GM18499 (cell line): Measurements from ENCODE around the gene ACTR2.

ENCODE experiments used
- ATAC-seq: cut with Tn5 transposase; IDR thresholded peaks from one replicate; pipeline ENCODE4 v1.9.1; 2021; ENCODE audit warnings: moderate number of reproducible peaks; ENCODE audit not compliant: insufficient read depth, unreplicated experiment

Gene ACTR2

DNA sequence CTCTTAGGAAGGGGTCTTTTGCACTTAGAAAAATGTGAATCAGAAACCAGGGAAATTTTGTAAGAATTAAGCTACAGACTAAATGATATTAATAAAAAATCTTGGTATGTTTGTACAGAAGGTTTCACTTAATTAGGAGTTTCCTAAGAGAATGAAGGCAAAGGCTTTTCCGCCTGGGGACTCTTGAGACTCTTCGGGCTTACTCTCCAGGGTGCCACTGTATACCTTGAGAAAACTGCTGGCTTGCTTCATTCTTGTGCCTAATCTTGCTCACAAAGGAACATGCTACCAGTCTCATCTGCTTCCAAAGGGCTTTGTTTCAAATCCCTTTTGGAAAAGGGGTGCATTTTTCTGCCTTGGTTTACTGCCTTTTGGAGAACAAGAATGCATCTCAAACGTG lies 49.5 kb downstream of the ACTR2 start:
- no peak for ATAC-seq

DNA sequence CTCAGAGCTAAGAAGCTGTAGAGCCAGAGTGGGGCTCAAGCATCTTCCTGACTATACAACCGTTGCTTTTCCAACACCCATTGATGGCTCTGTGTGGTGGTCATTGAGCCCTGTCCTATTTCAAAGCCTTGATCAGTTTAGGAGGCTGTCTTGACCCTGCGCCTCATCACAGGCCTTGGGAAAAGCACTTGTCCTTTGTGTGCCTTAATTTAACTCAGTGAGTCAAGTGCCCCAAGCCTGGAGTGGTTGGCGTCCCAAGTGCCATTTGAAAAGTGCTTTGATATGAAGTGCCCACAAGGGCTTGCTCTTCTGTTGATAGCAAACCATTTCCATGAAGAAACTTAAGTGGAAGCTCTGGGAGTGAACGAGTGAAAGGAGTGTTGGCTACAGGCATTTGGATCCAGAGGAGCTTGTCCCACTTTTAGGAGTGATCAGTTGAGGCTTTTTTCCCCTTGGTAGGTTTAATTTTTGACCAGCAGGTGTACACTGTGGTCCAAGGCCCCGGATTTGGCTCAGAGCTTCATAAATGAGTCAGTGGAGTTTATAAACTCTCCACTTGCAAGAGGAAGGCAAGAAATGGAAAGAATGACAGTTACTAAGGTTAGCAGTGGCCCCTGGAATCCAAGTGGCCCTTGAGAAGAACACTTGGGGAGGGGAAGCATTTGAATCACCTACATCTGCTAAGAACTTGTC lies 50.3 kb downstream of the ACTR2 start:
- no peak for ATAC-seq

GRCh38 chr2:65278531-65278981 lies 50.9 kb downstream of the ACTR2 start:
- ATAC-seq, result no peak

DNA sequence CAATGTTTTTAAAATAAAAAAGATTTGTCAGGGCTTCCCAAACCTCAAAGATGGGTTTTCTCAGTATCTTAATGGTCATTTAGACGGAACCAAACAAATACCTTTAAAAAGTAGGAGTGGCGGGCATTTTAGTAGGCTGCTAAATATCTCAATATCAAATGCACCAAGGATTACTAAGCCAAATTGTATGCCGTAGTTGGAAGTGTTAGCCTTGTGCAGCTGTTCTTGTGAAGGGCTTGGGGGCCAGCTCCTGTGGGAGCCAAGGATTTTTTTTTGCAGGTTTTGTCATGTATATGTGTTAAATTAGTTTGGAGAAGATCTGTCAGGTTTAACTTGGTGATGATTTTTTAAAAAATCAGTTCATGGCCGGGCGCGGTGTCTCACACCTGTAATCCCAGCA lies 52.1 kb downstream of the ACTR2 start:
- no peak for ATAC-seq

- no peak for ATAC-seq
These were observed 54.2 kb downstream of the ACTR2 start for GRCh38 chr2:65281627-65282351.

DNA sequence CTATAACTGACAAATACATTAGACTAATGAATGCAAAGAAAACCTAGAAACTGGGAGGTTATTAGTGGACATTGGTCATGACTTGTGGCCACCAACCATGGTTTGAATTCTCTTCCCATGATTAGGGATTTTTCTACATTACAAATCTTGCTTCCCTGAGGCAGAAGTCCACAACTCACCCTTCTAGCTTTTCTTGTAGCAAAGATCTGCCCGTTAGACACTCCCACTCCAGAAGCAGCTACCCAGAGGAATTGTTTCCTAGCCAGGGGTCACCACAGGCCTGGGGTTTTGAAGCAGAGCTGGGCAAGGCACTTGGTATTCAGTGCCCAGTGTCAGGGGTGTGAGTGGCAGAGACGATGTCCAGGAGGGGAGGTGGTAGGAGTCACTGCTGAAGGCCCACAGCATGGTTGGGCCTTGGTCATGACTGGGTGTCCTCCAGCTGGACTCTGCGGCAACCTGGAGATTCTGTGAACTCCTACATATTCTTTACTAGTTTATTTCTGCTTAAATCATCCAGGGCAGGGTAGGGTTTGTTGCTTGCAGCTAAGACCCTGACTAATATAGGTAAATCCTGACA lies 54.9 kb downstream of the ACTR2 start:
- no peak for ATAC-seq

DNA sequence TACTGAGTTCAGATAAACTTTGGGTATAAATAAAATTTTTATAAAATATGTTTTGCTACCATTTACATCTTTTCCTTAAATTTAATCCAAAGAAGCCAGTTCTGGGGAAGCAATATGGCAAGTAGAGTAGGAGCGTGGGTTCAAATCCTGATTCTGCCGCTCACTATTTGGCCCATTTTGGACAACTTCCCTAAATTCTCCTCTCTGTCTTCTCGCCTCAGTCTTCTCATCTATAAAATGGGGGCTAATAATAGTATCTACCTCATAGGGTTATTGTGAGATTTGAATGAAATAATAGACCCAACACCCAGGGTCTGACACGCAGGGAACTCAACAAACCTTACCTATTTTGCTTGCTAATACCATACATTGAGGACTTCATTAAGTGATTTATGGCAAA lies 59.7 kb downstream of the ACTR2 start:
- ATAC-seq, result no peak

- no peak for ATAC-seq
These were observed 63.8 kb downstream of the ACTR2 start for GRCh38 chr2:65291216-65292105.

- no peak for ATAC-seq
These were observed 64.4 kb downstream of the ACTR2 start for GRCh38 chr2:65292106-65292400.

DNA sequence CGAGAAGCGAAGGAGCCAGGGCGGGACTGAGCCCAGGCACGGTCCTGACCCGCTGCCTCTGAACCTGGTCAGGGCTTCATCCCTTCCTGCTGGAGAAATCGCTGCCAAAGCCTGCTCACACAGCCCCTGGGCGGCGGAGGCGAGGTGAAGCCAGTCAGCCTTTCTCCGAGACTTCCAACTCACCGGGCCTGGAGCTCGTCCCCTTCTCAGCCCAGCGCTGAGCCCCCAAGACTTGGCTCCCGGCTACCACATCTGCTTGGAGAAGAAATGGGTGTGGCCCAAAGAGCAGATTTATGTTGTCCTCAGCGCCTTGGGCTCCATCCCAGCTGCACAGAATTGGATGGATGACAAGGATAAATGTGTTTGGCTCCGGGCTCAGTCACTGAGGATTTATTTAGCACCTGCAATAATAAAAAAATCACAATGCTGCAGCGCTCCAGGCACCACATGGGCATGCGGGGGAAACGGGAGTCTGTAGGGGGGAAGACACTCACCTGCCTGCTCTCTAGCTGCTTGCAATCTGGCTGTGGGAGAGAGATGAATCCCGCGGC lies 64.9 kb downstream of the ACTR2 start:
- no peak for ATAC-seq

DNA sequence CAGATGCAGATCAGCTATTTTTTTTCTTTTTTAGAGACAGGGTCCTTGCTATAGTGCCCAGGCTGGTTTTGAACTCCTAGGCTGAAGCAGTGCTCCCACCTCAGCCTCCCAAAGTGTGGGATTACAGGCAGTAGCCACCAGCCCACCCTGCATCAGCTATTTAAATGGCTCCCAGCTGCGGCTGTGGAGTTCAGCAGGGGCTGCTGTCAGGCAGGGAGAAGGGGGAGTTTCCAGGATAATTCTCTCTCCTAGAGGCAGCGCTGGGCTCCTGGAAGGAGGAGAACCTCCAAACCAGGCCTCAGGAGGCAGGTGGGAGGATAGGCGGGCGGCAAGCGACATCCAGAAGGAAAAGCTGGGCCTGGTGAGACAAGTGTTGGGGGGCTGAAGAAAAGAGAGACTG lies 65.7 kb downstream of the ACTR2 start:
- no peak for ATAC-seq

DNA sequence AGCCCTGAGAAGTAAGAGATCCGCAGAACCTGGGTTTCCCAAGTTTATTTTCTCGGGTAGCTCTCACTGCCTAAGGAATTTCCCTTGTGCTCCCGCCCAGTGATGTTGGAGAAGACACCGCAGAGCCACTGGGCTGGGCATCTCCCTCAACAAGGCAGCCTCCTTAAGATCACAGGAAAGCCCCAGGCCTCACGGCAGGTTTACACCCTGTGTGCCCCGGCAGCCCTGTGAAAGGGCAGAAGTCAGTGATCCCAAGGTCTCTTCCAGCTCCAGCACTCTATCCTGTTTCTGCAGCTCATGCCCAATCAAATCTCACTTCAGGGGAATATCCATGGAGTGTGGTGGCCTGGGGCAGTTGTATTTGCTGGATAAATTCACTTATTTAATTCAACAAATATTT lies 66.5 kb downstream of the ACTR2 start:
- ATAC-seq, result no peak

DNA sequence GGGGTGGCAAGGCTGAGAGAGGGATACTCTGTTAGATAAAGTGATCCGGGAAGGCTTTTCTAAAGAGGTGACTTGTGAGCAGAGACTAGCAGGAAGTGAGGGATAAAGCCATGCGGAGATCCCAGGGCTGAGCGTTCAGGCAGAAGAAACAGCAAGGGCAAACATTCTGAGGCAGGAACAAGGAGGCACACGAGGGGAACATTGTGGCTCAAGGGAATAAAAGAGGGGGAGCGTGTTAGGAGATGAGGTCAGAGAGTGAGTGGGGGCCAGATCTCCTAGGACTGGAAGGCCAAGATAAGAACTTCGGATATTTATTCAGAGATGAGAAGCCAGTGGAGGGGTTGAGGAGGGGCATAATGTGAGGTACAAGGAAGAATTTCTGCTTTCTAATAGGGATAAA lies 67.1 kb downstream of the ACTR2 start:
- no peak for ATAC-seq

DNA sequence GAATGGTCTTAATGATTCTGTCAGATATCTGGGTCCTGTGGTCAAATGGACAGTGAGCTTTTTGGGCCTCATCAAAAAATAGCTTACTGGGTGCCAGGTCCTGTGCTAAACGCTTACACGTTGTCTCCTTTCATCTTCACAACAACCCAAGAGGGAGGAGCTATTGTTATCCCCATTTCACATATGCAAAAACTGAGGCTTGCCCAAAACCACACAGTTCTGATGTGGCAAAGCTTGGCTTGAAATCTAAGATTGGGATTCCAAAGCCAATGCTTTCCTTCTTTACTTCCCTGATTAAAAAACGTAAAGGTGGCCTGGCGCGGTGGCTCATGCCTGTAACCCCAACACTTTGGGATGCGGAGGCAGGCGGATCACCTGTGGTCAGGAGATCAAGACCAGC lies 69.3 kb downstream of the ACTR2 start:
- ATAC-seq, result no peak

DNA sequence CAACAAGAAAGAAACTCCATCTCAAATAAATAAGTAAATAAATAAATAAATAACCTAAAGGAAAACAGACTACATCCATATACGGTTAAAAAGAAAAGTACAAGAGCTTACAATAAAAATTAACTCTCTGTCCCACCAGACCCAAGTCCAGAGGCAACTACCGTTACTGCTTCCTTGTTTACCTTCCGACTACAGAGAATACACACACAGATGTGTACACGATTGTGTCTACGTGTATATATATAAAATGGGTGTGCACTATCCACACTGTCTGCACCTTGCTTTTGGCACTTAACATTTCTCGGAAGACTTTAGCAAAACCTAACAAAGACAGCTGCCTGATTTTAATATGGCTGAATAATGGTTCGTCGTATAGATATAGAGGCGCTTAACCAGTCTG lies 69.9 kb downstream of the ACTR2 start:
- no peak for ATAC-seq

- ATAC-seq, result no peak
These were observed 70.5 kb downstream of the ACTR2 start for GRCh38 chr2:65298089-65298488.

GRCh38 chr2:65299246-65299645 lies 71.6 kb downstream of the ACTR2 start:
- no peak for ATAC-seq

DNA sequence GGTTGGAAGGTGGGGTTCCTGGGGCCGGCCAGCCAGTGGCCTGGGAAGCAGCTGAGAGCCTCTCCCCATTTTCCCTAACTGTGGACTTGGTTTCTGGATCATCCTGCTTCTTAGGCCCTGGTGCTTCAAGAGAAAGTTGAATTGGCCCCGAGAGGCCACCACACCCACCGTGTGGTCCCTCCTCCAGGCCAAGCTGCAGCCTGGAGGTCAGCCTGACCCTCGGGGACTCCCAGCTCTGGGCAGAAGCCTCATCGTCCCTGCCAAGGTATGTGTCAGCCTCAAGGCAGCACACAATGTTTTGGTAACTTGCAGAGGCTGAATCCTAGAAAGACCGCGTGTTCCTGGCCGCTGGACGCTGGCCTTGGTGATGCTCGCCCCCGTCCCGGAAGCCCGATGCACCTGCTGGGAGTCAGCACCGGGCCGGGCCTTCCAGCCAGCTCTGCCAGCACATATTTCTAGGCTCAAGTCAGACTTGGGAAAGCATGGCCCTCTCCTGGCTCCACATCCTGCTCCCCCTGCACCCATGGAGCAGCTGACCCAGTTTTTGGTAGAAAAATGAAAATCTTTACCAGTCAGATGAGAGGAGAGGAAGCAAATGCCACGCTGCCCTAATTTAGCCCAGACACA lies 72.6 kb downstream of the ACTR2 start:
- ATAC-seq, result no peak

- peak; percentile 88 for ATAC-seq
These were observed 73.4 kb downstream of the ACTR2 start for GRCh38 chr2:65300761-65301711.
